GM21737 (cell line): ENCODE results near the gene PTCH2.
"Not testable (repeated sequence)": the region's sequence is repeated elsewhere in the genome, so short reads cannot be mapped to it uniquely, and the experiment has no call there.

ENCODE experiments used
- ATAC-seq: cut with Tn5 transposase; IDR thresholded peaks from one replicate; pipeline ENCODE4 v1.9.1; 2021; ENCODE audit warnings: mild to moderate bottlenecking, moderate library complexity; ENCODE audit not compliant: unreplicated experiment

Gene PTCH2

DNA sequence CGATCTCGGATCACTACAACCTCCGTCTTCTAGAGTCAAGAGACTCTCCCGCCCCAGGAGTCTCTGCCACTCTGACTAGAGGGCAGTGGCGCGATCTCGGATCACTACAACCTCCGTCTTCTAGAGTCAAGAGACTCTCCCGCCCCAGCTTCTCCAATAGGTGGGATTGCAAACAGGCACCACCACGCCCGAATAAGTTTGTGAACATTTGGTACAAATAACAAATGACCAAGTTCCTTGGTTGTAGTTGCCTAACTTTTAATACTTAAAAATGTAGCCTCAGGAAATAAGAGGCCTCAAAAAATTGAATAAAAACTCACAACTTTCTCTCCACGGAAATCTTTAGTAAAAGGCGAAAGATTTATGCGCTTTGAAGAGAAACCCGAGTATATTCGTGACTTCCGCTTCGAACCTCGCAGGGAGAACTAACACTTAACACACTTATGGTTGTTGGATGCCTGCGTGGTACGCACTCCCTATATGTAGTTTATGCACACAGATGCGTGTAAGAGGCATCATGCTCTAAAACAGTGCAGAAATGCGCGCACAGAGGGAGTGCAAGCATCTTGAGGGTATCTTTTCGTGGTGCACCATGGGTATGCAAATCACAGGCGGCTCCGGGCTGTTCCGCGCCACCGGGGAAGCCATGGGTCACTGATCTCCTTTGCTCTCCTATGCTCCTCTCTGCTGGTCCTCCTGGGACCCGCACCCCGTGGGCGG, 23.3 kb downstream of the PTCH2 start:
- peak; percentile 72 for ATAC-seq

DNA sequence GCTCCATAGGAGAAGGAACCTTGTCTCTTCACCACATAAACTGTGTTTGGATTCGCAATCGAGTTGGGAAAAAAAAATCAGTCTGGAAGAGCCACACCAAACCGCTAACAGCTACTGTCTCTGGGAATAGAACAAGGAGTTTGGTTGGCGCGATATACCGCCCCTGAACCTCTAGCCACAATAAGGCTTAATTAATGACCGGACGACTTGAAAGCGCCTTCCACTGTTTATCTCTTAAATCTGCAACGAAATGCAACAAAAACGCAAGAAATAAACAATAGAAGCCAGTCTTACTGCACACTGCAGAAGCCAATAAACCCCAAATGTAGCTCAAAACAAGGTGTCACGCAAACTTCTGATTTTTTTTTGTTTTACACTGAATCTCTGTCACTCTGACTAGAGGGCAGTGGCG, 23.9 kb downstream of the PTCH2 start:
- ATAC-seq, result no peak

DNA sequence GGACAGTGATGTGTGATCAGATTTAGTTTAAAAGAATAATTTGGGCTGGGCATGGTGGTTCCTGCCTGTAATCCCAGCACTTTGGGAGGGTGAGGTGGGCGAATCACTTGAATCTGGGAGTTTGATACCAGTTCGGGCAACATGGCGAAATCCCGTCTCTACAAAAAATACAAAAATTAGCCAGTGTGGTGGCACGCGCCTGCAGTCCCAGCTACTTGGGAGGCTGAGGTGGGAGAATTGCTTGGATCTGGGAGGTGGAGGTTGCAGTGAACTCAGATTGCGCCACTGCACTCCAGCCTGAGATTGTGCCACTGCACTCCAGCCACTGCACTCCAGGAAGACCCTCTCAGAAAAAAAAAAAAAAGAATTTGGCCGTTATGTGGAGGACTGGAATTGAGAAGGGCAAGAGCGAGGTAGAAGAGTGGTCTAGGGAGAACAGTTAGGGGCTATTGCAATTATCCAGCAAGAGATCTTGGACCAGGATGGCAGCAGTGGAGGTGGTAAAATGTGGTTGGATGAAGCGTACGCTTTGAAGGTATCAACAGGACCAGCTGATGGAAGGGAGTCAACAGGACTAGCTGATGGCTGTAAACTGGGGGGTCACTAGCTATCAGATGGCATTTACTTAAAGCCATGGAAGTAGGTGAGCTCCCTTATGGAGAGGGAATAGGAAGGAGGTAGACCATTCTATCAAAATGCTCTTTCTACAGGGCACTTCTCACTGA, 25.1 kb downstream of the PTCH2 start:
- no peak for ATAC-seq

DNA sequence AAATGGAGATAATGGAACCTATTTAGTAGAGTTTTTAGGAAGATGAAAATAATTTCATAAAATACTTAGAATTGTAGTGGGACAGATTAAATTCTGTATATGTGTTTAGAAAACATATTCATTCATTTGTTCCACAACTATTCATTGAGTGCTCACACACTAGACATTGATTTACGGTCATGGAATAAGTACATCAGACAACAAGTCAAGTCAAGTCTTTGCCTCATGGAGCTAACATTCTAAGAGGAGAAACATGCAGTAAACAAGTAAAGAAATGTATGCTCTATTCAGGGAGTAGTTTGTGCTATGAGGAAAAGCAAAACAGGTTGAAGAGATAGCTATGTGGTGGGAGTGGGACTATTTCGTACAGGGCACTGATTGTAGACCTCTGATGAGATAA, 25.7 kb downstream of the PTCH2 start:
- no peak for ATAC-seq

DNA sequence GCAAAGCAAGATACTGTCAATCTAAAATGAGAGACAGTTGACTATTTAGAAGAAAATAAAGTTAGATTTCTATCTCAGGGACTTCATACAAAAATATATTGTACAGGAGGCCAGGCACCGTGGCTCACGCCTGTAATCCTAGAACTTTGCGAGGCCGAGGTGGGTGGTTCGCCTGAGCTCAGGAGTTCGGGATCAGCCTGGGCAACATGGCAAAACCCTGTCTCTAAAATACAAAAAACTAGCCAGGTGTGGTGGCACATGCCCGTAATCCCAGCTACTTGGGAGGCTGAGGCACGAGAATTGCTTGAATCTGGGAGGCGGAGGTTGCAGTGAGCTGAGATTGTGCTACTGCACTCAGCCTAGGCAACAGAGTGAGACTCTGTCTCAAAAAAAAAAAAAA, 27.1 kb downstream of the PTCH2 start:
- not testable (repeated sequence) for ATAC-seq

DNA sequence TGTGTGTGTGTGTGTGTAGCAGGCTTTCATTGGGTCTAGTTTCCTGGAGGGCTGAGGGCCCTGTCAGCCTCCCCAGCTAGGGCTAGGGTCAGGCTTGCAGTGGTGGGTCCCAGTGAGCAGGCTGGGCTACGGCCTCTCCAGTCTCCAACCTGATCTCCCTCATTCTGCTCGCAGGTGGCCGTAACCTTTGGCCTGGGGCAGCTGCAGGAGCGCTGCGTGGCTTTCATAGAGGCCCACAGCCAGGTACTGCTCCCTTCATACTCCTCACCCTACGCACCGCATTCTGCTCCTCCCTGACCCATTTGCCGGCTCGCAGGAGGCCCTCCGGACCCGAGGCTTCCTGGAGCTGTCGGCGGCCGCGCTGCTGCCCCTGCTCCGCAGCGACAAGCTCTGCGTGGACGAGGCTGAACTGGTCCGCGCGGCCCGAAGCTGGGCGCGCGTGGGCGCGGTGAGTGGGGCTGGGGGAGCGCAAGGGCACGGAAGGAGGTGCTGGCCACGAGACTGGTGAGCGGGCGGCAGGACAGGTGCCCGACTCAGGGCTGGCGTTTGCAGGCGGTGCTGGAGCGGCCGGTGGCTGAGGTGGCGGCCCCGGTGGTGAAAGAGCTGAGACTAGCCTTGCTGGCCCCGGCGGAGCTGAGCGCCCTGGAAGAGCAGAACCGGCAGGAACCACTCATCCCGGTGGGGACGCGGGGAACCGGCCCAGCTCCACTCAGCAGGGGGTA, 30.1 kb downstream of the PTCH2 start:
- ATAC-seq, result no peak

DNA sequence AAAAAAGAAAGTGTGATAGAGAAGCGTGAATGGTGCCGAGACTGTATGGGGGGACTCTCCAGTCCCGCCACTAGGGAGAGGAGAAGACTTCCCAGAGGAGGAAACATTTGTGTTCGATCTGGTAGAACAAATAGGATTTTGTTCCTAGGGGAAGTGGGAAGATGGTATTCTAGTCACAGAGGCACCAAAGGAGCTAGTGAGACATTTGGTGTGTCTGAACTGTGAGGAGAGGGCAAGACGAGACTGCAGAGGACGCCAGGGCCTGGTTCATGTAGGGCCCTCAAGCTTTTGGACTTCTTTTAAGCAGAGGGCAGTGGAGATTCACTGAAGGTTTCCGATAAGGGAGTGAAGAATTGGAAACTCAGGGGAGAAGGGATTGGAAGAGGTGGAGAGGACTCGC, 31.8 kb downstream of the PTCH2 start:
- ATAC-seq, result no peak

DNA sequence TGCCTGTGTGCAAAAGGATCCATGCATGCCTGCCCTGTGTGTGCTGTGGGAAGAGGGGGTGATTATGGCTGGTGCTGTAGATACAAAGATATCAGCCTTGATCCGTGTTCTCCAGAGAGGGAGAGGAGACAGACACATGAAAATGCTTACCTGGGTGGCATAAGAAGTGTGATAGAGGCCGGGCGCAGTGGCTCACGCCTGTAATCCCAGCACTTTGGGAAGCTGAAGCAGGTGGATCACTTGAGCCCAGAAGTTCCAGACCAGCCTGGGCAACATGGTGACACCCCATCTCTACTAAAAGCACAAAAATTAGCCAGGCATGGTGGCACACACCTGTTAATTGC, 32.3 kb downstream of the PTCH2 start:
- not testable (repeated sequence) for ATAC-seq

DNA sequence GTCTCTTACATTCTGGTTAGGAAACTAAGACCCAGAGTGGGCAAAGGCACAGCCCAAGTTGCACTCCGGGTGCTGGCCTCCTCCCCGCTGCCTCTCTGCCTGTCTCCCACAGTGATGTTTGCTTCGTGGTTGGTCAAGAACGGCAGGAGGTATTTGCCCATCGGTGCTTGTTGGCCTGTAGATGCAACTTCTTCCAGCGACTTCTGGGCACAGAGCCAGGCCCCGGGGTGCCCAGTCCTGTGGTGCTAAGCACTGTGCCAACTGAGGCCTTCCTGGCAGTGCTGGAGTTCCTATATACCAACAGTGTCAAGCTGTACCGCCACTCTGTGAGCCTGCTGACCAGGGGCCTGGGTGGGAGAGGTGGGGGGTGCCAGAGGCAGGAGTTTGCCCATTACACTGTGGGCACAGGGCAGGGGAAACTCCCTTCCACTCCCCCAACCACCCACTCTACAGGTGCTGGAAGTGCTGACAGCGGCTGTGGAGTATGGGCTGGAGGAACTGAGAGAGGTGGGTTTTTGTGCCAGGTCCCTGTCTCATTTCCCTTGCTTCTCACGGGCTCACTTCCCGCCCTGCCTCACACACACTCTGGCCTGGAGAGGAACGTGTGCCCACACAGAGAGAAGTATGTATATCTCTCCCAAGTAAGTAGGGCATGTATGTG, 32.8 kb downstream of the PTCH2 start:
- ATAC-seq, result no peak

DNA sequence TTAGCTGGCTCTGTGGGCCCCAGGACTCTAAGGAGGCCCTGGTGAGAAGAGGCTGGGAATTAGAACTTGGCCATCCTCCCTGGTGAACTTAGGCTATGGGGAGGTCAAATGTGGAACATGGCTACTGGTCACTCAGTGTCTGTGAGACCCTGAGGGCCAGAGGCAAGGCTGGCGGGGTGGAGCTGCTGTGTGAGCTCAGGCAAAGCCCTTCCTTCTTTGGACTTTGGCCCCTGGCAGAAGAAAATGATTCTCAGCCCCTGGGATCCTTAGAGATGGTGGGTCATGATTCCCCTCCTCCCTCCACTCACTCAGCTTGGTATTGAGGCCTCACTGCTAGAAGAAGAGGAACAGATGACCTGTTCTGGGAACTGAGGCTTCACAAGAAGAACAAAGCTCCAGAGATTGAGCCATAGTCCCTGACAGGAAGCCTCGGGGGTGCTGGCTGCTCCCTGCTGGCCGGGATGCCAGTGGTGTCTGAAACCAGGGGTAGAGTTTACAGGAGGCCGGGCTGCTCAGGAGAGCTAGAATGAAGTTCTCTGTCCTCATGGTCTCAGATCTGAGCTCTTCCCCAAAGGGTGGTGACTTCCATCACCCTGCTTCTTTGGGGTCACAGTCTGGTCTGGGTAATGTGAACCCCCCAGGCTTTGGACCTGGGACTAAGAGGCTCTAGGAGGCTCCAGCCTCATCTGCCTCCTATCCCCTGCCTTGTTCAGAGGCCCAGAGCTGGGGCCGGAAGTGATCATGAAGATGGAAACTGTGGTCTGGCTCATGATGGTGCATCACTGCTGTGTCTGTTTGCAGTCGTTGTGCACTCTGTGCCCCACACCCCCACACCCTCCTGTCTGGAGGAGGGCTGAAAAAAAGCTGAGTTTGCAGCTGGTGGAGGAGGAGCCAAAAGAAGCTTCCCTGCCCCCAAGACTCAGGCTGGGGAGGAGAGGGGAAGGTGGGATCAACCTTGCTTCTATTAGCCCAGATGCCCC, 33.8 kb downstream of the PTCH2 start:
- ATAC-seq, result peak; percentile 43

DNA sequence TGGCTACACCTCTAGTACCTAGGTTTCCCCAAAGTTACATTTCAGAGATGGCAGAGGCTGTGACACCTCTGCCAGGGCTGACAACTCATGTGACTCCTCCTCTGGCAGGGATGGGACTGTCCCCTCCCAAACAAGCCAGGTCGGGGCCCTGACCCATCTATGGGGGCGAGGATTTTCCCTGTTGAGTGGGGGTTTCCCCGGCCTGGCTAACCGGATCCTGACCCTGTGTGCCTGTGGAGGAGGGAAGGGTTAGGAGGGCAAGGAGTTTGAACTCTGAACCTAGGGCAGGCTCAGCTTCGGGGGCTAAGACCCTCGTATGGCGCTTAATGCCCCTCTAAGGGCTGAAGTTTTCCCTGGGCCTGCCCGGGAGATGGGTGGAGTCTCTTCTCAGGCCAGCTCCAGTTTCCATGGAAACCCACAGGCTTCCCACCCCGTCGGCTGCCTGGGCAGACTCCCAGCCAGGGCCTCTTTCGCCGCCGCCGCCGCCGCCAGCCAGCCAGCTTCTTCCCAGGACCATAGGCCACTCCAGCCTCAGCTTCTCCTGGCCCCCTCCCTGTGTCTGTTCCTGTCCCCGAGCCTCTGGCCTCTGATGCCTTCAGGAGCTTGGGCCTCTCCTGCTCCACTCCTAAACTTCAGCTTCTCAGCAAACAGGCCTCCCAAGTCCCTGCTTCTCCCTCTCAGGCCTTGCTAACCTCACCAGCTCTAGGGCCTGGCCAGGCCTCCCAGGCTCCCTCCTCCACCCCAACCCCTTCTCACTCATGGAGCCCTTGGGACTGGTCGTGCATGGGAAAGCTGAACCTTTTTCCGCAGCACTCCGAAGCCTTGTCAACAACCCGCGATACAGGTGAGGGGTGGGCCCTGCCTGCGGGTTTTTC, 34.8 kb downstream of the PTCH2 start, which contains the start of gene BTBD19:
TSS of gene BTBD19 (plus strand) at position 461 of the 875 bp plus-strand sequence. CDS start at position 759, 298 bp downstream.
- peak; percentile 27 for ATAC-seq

DNA sequence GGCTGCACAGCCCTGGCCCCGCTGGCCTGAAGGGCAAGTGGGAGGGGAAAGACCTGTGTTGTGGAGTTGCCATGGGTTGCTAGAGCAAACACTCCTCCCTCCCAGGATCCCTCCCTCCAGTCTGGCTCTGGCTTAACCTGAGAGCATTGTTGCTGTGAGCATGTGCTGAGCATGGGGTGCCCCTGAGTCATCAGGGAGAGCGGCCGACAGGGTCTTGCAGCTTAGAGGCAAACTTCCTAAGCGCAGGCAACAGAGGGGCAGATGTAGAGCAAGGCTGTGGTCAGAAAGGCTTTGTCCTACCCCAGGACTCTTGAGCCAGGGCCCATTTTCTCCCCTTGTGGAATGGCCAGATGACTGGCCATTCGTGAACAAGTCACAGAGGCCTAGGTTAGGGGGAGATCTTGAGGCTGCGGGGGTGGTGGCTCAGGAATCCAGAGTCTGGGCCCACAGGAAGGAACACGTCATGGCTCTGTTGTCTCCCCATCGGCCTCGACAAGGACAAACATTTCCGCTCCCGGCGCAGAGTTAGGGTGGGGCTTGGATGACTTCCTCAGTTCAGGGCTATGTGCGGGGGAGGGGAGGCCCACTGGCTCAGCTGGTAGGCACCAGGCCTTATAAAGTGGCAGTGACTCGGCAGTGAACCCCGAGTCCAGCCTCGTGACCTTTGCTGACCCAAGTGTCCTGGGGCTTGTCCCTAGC, 35.5 kb downstream of the PTCH2 start:
- peak; percentile 35 for ATAC-seq

DNA sequence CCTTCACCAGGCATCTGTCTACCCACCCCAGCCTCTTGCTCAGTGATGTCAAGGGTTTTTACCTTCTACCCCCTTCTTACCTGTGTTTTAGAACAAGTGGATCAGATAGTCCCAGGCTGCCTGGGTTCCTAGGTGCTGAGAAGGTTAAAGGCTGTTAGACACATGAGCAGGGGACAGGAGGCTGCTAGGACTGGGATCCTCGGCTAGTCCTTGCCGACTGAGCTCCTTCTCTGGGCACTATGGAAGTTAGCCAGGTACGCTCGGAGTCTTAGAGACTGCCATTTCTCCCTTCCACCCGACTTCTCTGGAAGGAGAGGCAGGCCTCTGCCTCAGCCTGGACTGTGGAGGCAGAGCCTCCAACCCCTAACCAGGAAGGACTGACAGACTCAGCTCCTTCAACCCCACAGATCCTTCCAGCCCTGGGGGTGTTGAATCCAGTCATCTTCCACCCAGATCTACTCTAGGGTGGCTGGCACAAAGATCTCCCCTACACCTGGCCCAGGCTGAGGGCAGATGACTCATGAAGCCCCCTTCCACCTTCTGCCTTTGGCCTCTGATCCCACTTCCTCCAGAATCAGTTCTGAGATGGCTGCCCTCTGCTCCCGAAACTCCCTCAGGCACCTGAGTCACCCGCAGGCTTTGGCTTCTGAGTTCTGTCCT, 36.2 kb downstream of the PTCH2 start, which contains the start of gene DYNLT4:
TSS of gene DYNLT4 (minus strand) at position 648 of the 660 bp plus-strand sequence. CDS start 683 bp downstream, outside the sequence.
- ATAC-seq, result no peak

DNA sequence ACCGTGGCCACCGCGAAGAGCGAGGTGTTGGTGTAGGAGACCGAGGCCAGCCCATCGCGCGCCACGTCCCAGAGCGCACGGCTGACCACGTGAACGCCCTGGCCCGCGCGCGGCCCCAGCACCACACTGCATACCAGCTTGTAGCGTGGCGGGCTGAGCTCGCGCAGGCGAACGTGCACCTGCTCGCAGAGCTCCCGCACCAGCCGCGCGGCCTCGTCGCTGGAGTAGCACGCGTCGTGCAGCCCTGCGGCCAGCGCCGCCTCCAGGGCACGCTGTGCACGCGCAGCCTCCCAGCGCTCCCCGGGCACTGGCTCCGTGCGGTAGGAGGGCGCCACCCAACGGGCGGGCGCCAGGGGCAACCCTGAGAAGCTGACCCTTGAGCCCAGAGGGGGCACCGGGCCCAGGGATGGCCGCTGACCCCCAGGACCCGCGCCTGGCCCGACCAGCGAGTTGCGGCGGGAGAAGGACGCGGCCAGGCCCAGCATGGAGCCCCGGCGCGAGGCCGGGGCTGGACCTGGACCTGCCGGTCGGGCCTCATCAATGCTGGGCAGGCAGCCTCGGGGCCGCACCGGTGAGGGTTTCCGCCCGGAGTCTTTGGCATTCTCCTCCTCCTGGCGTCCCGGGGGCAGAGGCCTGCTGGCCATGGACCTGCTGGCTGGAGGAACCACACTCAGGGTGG, 36.9 kb downstream of the PTCH2 start:
- no peak for ATAC-seq

DNA sequence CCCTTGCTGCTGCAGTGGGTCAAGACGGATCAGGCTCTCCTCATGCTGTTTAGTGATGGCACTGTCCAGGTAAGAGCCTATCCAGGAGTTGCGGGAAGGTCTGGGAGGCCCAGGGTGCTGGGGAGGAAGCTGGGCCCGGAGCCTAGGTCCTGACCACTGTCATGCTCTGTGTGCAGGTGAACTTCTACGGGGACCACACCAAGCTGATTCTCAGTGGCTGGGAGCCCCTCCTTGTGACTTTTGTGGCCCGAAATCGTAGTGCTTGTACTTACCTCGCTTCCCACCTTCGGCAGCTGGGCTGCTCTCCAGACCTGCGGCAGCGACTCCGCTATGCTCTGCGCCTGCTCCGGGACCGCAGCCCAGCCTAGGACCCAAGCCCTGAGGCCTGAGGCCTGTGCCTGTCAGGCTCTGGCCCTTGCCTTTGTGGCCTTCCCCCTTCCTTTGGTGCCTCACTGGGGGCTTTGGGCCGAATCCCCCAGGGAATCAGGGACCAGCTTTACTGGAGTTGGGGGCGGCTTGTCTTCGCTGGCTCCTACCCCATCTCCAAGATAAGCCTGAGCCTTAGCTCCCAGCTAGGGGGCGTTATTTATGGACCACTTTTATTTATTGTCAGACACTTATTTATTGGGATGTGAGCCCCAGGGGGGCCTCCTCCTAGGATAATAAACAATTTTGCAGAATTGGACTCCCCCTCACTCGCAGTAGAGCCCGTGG, 37.6 kb downstream of the PTCH2 start:
- ATAC-seq, result no peak

DNA sequence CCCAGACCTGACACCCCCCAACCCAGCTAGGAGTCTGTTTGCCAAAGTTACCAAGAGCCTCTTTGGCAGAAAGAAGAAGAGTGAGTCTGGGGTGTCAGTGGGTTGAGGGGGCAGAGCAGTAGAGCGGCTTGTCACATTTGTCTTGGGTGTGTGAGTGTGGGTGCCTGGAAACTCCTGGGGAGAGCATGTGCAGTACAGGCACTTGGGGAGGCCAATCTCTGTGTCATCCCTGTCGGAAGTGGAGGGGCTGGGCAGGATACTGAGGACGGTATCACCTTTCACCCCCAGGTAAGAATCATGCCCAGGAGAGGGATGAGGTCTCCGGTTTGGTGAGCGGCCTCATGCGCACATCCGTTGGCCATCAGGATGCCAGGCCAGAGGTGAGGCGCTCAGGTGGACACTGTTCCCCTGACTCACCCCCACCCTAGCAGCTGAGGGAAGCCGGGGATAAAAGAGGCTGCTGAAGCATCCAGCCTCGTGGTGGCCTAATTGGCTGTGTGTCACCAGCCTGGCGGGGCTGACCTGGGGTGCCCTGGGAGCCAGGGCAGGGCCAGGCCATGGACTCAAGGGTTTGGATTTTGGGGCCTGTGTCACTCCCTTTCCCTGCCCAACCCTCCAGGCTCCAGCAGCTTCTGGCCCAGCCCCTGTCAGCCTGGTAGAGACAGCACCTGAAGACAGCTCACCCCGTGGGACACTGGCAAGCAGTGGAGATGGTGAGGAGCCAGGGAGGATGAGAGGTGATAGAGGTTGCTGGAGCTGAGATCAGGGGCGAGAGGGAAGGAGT, 39.5 kb downstream of the PTCH2 start:
- no peak for ATAC-seq
